SK-N-SH (cell line): ENCODE results near the gene SPRR1A.

ENCODE experiments used
- CHD2 ChIP-seq: fragments of 150-350 bp; IDR thresholded peaks from 2 replicates; pipeline ENCODE4 v1.6.1; 2018; ENCODE audit warnings: low read length; ENCODE audit not compliant: partially characterized antibody
- NRF1 ChIP-seq: IDR thresholded peaks from 2 replicates; pipeline ENCODE4 v1.6.1; 2012; ENCODE audit warnings: low read depth, mild to moderate bottlenecking, low read length
- PBX3 ChIP-seq: IDR thresholded peaks from 2 replicates; pipeline ENCODE4; 2012
- YY1 ChIP-seq: IDR thresholded peaks from 2 replicates; pipeline ENCODE4 v1.4.0; 2012; ENCODE audit warnings: low read depth, mild to moderate bottlenecking
- TF ChIP-seq, protein P1 (sequence below): fragments of 200-600 bp; sonication (generic); IDR thresholded peaks from 2 replicates; pipeline ENCODE4 v1.6.1; 2017; ENCODE audit warnings: antibody characterized with exemption, mild to moderate bottlenecking, moderate library complexity
- TF ChIP-seq, protein P2 (sequence below): fragments of 150-350 bp; IDR thresholded peaks from 2 replicates; pipeline ENCODE4 v1.6.1; 2016; ENCODE audit warnings: mild to moderate bottlenecking, low read depth, low read length
- TF ChIP-seq, protein P3 (sequence below): IDR thresholded peaks from 2 replicates; pipeline ENCODE4 v1.4.0; 2012; ENCODE audit warnings: low read depth

- TF ChIP-seq, protein P1, sequence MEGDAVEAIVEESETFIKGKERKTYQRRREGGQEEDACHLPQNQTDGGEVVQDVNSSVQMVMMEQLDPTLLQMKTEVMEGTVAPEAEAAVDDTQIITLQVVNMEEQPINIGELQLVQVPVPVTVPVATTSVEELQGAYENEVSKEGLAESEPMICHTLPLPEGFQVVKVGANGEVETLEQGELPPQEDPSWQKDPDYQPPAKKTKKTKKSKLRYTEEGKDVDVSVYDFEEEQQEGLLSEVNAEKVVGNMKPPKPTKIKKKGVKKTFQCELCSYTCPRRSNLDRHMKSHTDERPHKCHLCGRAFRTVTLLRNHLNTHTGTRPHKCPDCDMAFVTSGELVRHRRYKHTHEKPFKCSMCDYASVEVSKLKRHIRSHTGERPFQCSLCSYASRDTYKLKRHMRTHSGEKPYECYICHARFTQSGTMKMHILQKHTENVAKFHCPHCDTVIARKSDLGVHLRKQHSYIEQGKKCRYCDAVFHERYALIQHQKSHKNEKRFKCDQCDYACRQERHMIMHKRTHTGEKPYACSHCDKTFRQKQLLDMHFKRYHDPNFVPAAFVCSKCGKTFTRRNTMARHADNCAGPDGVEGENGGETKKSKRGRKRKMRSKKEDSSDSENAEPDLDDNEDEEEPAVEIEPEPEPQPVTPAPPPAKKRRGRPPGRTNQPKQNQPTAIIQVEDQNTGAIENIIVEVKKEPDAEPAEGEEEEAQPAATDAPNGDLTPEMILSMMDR = no peak
- TF ChIP-seq PBX3 (no peak), NRF1 (no peak), CHD2 (no peak), YY1 (no peak)
- TF ChIP-seq, protein P2, sequence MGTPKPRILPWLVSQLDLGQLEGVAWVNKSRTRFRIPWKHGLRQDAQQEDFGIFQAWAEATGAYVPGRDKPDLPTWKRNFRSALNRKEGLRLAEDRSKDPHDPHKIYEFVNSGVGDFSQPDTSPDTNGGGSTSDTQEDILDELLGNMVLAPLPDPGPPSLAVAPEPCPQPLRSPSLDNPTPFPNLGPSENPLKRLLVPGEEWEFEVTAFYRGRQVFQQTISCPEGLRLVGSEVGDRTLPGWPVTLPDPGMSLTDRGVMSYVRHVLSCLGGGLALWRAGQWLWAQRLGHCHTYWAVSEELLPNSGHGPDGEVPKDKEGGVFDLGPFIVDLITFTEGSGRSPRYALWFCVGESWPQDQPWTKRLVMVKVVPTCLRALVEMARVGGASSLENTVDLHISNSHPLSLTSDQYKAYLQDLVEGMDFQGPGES = no peak
- TF ChIP-seq, protein P3, sequence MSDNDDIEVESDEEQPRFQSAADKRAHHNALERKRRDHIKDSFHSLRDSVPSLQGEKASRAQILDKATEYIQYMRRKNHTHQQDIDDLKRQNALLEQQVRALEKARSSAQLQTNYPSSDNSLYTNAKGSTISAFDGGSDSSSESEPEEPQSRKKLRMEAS = no peak
These were observed 24.0 kb upstream of the SPRR1A start for GRCh38 chr1:152959801-152960451.
